Effector memory CD8-positive, alpha-beta T cell (primary cell): Measurements from ENCODE around the gene RAI1.
"Not testable (repeated sequence)": the region's sequence is repeated elsewhere in the genome, so short reads cannot be mapped to it uniquely, and the experiment has no call there.

Source experiments
- ATAC-seq: fragments of 150-1000 bp; cut with Tn5 transposase; replicated peaks from 2 replicates; pipeline ENCODE4 v1.10.0; 2021; ENCODE audit warnings: mild to moderate bottlenecking, moderate library complexity
- DNase-seq, 3 experiments: peaks; one replicate each; pipeline ENCODE4 v3.0.0; 2021
- H3K27ac Mint-ChIP-seq, 2 donors: one replicate each; pipeline ENCODE4 v1.8.0; 2022; ENCODE audit warnings: mild to moderate bottlenecking in 2 of 2, mixed read lengths in 2 of 2, moderate library complexity in 2 of 2
- H3K27me3 Mint-ChIP-seq, 2 donors: one replicate each; pipeline ENCODE4 v1.8.0; 2022; ENCODE audit warnings: mixed read lengths in 2 of 2
- H3K36me3 Mint-ChIP-seq: one replicate; pipeline ENCODE4 v1.8.0; 2022; ENCODE audit warnings: mild to moderate bottlenecking, moderate library complexity, mixed read lengths; ENCODE audit not compliant: insufficient read depth
- H3K4me1 Mint-ChIP-seq, 2 donors: one replicate each; pipeline ENCODE4 v1.8.0; 2022; ENCODE audit warnings: low read depth in 2 of 2, mixed read lengths in 2 of 2
- H3K4me3 Mint-ChIP-seq, 2 donors: one replicate each; pipeline ENCODE4 v1.8.0; 2022; ENCODE audit warnings: mild to moderate bottlenecking in 2 of 2, mixed read lengths in 2 of 2, moderate library complexity in 2 of 2
- H3K9me3 Mint-ChIP-seq, 2 donors: one replicate each; pipeline ENCODE4 v1.8.0; 2022; ENCODE audit warnings: mixed read lengths in 2 of 2
- total RNA-seq, 9 experiments: gene quantifications; one replicate each; lab custom pipeline; 2026; lab: John Stamatoyannopoulos, UW

The RAI1 gene, protein sequence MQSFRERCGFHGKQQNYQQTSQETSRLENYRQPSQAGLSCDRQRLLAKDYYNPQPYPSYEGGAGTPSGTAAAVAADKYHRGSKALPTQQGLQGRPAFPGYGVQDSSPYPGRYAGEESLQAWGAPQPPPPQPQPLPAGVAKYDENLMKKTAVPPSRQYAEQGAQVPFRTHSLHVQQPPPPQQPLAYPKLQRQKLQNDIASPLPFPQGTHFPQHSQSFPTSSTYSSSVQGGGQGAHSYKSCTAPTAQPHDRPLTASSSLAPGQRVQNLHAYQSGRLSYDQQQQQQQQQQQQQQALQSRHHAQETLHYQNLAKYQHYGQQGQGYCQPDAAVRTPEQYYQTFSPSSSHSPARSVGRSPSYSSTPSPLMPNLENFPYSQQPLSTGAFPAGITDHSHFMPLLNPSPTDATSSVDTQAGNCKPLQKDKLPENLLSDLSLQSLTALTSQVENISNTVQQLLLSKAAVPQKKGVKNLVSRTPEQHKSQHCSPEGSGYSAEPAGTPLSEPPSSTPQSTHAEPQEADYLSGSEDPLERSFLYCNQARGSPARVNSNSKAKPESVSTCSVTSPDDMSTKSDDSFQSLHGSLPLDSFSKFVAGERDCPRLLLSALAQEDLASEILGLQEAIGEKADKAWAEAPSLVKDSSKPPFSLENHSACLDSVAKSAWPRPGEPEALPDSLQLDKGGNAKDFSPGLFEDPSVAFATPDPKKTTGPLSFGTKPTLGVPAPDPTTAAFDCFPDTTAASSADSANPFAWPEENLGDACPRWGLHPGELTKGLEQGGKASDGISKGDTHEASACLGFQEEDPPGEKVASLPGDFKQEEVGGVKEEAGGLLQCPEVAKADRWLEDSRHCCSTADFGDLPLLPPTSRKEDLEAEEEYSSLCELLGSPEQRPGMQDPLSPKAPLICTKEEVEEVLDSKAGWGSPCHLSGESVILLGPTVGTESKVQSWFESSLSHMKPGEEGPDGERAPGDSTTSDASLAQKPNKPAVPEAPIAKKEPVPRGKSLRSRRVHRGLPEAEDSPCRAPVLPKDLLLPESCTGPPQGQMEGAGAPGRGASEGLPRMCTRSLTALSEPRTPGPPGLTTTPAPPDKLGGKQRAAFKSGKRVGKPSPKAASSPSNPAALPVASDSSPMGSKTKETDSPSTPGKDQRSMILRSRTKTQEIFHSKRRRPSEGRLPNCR (N-terminal part only)
- total RNA-seq = 17.4 to 41.2 (median 29.2) reads per million in 9 experiments

DNA sequence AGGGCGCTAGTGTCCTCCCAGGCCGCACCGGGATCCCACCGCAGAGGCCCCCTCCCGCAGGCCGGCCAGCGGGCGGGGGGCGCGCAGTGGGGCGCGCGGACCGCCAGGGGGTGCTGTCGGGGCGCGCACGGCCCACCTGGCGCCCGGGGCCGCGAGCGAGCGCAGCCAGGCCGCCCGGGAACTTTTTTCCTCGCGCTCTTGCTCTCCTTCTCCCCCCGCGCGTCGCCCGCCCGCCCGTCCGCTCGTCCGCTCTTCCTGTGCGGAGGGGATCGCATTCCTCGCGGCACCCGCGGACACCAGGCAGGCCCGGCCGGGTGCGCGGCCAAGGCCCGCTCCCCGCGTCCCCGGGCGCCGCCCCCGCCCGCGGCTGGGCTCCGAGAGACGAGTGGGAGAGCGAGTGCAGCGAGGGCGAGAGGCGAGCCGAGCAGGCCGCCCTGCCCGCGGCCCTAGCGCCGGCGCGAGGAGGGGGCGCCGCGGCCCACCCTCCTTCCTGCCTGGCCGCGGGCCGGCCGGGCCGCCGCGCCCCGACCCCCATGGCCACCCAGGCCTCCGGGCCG lies at the start of gene RAI1:
Gene RAI1, plus strand, starts transcription at position 272 of the 557 bp plus-strand sequence. CDS start 111,491 bp downstream, outside the sequence.
- Mint-ChIP-seq H3K9me3 (no peaks in the 10 kb centered on the region), H3K4me1 (peaks cover 22 to 27% of the 10 kb centered on the region in 2 donors), H3K4me3 (peak within 1 kb of the TSS; percentile 87 to 91), H3K27me3 (no peaks in the 10 kb centered on the region), H3K36me3 (peaks cover 32% of the 10 kb centered on the region), H3K27ac (peak within 1 kb of the TSS; percentile 91 to 95)
- ATAC-seq (peak; percentile 69), DNase-seq (peak; percentile 61 to 75 (median 69))

DNA sequence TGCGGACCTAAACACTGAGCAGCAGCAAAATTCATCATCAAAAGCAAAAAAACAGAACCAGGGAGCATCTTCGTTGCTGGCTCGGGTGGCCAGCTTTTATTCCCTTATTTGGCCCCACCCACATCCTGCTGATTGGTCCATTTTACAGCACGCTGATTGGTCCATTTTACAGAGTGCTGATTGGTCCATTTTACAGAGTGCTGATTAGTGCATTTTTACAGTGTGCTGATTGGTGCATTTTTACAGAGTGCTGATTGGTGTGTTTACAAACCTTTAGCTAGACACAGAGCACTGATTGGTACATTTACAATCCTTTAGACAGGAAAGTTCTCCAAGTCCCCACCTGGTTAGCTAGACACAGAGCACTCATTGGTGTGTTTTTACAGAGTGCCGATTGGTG lies 48.6 kb upstream of the RAI1 start:
- not testable (repeated sequence) for H3K27me3 Mint-ChIP-seq, ATAC-seq, H3K36me3 Mint-ChIP-seq, DNase-seq, H3K4me1 Mint-ChIP-seq, H3K27ac Mint-ChIP-seq, H3K9me3 Mint-ChIP-seq, H3K4me3 Mint-ChIP-seq

GRCh38 chr17:17633310-17633709 lies 47.9 kb upstream of the RAI1 start:
- H3K27me3 Mint-ChIP-seq = peaks cover 0 to 4% of the 10 kb centered on the region in 2 donors
- H3K27ac Mint-ChIP-seq = no peak overlapping the region
- peaks cover 7 to 8% of the 10 kb centered on the region in 2 donors for H3K4me1 Mint-ChIP-seq
- H3K9me3 Mint-ChIP-seq = no peaks in the 10 kb centered on the region
- no peak overlapping the region for H3K4me3 Mint-ChIP-seq
- DNase-seq (no peak), ATAC-seq (no peak)
- peaks cover 4% of the 10 kb centered on the region for H3K36me3 Mint-ChIP-seq

DNA sequence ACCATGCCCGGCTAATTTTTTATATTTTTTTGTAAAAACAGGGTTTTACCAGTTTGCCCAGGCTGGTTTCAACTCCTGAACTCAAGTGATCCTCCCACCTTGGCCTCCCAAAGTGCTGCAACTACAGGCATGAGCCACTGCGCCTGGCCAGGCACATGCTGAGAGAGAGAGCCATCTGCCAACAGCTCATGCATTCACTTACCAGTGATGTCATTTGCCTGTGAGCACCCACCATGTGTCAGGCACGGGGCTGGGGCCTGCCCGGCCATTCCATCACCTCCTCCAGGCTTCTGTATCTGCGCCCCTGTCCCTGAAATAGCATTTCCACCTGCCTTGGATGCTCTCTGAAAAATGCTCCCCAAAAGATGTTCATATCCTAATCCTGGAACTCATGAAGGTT lies 46.1 kb upstream of the RAI1 start:
- Mint-ChIP-seq H3K9me3 (no peaks in the 10 kb centered on the region), H3K27me3 (peaks cover 0 to 9% of the 10 kb centered on the region in 2 donors), H3K4me3 (no peak overlapping the region), H3K4me1 (peaks cover 0 to 2% of the 10 kb centered on the region in 2 donors), H3K36me3 (peaks cover 5% of the 10 kb centered on the region), H3K27ac (no peak overlapping the region)
- DNase-seq = no peak
- no peak for ATAC-seq

GRCh38 chr17:17635537-17636271 lies 45.6 kb upstream of the RAI1 start:
- not testable (repeated sequence) for H3K27me3 Mint-ChIP-seq, H3K4me3 Mint-ChIP-seq, H3K27ac Mint-ChIP-seq, H3K4me1 Mint-ChIP-seq, H3K36me3 Mint-ChIP-seq, DNase-seq, ATAC-seq, H3K9me3 Mint-ChIP-seq

GRCh38 chr17:17636272-17636885 lies 44.9 kb upstream of the RAI1 start:
- no peak for ATAC-seq
- Mint-ChIP-seq H3K36me3 (peaks cover 5% of the 10 kb centered on the region), H3K27me3 (peaks cover 0 to 9% of the 10 kb centered on the region in 2 donors), H3K4me1 (peaks cover 0 to 2% of the 10 kb centered on the region in 2 donors), H3K4me3 (no peak overlapping the region), H3K27ac (no peak overlapping the region), H3K9me3 (no peaks in the 10 kb centered on the region)
- no peak for DNase-seq

- peaks cover 0 to 9% of the 10 kb centered on the region in 2 donors for H3K27me3 Mint-ChIP-seq
- no peak for ATAC-seq
- peak overlapping the region in 1 of 2 donors; percentile 78 for H3K27ac Mint-ChIP-seq
- peaks cover 5% of the 10 kb centered on the region for H3K36me3 Mint-ChIP-seq
- H3K4me3 Mint-ChIP-seq = no peak overlapping the region
- no peaks in the 10 kb centered on the region for H3K9me3 Mint-ChIP-seq
- no peak for DNase-seq
- peaks cover 2 to 4% of the 10 kb centered on the region in 2 donors for H3K4me1 Mint-ChIP-seq
Measured at GRCh38 chr17:17638467-17638866, 42.8 kb upstream of the RAI1 start.

DNA sequence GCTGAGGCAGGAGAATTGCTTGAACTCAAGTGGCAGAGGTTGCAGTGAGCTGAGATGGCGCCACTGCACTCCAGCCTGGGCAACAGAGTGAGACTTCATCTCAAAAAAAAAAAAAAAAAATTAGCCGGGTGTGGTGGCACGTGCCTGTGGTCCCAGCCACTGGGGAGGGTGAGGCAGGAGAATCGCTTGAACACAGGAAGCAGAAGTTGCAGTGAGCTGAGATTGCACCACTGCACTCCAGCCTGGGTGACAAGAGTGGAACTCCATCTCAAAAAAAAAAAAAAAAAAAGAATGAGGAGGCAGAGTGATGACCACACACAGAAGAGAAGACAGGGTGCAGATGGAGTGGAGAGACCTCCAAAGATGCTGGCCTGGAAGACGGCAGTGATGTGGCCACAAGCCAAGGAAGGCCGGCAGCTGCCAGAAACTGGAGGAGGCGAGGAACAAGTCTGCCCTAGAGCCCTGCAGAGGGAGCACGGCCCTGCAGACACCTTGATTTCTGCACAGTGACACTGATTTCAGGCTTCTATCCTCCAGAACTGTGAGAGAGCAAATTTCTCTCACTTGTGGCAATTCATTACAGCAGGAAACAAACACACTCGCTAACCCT lies 41.5 kb upstream of the RAI1 start:
- not testable (repeated sequence) for ATAC-seq, H3K36me3 Mint-ChIP-seq

DNA sequence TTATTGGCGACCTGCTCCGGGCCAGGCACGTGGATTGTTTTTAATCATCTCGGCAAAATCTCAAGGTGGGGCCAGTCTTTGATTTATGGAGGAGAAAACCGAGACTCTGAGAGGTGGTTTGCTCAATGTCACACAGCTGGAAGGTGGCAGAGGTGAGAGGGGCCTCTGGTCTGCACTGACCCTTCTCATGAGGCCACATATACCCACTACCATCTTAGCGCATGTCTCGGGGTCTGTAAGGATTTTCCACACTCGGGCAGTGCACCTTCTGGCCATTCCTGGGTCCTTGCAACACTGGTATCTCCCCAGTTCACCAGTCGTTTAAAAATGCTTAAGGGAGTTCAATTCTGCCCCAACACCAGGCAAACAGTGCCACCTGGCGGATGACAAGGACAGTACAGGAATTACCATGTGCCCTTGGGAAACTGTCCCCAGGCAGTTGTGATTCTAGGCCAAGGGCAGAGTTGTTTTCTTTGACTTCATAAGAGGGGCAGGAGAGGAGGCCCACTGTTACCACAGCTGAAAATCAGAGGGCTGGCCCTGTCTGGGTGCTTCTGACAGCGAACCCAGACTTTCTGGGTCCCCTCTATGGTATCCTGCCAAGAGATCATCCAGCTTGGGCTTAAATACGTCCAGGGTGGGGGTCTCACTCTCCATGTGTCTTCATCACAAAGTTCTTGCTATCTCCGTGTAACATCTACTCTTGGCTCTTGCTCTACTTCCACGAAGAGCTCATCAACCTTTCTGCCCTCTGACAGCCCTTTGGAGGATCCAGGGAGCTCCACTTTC lies 39.4 kb upstream of the RAI1 start:
- peak; percentile 74 to 80 (median 77) for DNase-seq
- H3K36me3 Mint-ChIP-seq = peaks cover 5% of the 10 kb centered on the region
- H3K4me1 Mint-ChIP-seq = peaks cover 2 to 4% of the 10 kb centered on the region in 2 donors
- peak; percentile 93 for ATAC-seq
- no peaks in the 10 kb centered on the region for H3K9me3 Mint-ChIP-seq
- no peak overlapping the region for H3K27ac Mint-ChIP-seq
- peaks cover 0 to 22% of the 10 kb centered on the region in 2 donors for H3K27me3 Mint-ChIP-seq
- H3K4me3 Mint-ChIP-seq = no peak overlapping the region

More for the DNA sequence above, 41.5 kb upstream of the RAI1 start:
- H3K27ac Mint-ChIP-seq = peak overlapping the region in 1 of 2 donors; percentile 31
- H3K27me3 Mint-ChIP-seq, H3K9me3 Mint-ChIP-seq, DNase-seq, H3K4me1 Mint-ChIP-seq, H3K4me3 Mint-ChIP-seq: not testable (repeated sequence)

DNA sequence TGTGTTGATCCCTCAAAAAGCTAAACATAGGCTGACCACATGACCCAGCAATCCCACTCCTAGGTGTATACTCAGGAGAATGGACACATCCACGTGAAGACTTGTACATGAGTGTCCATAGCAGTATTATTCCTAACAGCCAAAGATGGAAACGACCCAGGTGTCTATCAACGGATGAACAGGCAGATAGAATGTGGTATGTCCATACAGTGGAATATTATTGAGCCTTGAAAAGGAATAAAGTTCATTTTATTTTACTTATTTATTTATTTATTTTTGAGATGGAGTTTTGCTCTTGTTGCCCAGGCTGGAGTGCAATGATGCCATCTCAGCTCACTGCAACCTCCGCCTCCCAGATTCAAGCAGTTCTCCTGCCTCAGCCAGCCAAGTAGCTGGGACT lies 36.1 kb upstream of the RAI1 start:
- H3K36me3 Mint-ChIP-seq, DNase-seq, H3K9me3 Mint-ChIP-seq, ATAC-seq, H3K4me3 Mint-ChIP-seq, H3K27ac Mint-ChIP-seq, H3K4me1 Mint-ChIP-seq: not testable (repeated sequence)
- H3K27me3 Mint-ChIP-seq = peaks cover 0 to 17% of the 10 kb centered on the region in 2 donors

DNA sequence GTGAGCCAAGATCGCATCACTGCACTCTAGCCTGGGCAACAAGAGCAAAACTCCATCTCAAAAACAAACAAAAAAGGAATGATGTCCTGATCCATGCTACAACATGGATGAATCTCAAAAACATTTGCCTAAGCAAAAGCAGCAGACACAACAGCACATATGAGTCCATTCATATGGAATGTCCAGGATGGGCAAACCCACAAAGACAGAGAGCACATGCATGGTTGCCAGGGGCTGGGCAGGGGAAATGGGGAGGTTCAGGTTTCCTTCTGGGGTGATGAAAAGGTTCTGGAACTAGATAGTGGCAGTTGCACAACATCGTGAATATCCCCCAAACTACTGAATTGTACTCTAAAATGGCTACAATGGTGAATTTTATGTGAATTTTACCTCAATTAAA lies 35.3 kb upstream of the RAI1 start:
- Mint-ChIP-seq H3K4me1 (peaks cover 0 to 4% of the 10 kb centered on the region in 2 donors), H3K27ac (no peak overlapping the region), H3K36me3 (peaks cover 2% of the 10 kb centered on the region), H3K27me3 (peaks cover 0 to 17% of the 10 kb centered on the region in 2 donors), H3K9me3 (peaks cover 0 to 1% of the 10 kb centered on the region in 2 donors), H3K4me3 (no peak overlapping the region)
- DNase-seq (no peak), ATAC-seq (no peak)
